Stimulated activated CD8-positive, alpha-beta memory T cell treated with anti-CD3 and anti-CD28 coated beads, Interleukin-15, amount 100 ng/mL, for 48 hours (primary cell): ENCODE results near the gene OR5K4.
"Not testable (repeated sequence)": the region's sequence is repeated elsewhere in the genome, so short reads cannot be mapped to it uniquely, and the experiment has no call there.

Experiments
- DNase-seq, 2 donors: peaks; one replicate each; pipeline ENCODE4 v3.0.0-alpha.2; 2020; ENCODE audit warnings: low read depth in 2 of 2

Gene OR5K4

DNA sequence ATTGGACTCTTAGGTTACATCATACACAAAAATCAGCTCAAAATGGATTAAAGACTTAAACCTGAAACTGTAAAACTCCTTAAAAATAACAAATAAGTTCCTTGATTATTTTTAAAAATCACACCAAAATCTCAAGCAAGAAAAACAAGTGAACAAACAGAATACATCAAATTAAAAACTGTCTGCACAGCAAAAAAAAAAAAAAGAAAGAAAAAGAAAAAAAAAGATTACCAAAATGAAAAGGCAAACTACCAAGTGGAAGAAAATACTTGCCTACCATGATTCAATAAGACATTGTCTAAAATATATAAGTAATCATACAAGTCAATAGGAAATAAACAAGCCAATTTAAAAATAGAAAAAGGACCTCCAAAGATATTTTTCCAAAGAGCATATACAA lies 17.5 kb downstream of the OR5K4 start:
- no peak for DNase-seq

DNA sequence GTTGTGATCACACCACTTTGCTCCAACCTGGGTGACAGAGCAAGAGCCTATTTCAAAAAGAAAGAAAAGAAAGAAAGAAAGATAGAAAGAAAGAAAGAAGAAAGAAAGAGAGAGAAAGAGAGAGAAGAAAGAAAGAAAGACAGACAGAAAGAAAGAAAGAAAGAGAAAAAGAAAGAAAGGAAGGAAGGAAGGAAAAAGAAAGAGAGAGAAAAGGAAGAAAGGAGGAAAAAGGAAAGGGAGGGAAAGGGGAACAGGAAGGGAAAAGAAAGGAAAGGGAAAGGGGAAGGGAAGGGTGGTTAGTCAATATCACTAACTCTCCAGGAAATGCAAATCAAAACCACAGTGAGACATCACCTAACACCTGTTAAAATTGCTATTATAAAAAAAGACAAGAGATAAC lies 18.2 kb downstream of the OR5K4 start:
- no peak for DNase-seq

DNA sequence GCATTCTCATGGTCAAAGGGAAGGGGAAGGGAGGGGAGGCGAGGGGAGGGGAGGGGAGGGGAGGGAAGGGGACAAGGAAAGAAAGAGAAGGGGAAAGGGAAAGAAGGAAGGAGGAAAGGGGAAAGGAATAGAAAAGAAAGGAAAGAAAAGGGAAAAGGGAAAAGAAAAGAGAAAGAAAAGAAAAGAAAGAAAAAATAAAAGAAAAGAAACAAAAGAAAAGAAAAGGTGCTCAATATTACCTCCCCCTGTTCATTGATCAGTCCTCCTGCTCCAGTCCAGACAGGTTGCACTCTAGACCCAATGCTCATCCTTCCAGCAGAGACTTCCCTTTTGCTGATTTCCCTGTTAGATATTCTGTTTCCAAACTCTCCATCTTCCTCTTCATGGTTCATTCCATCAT lies 18.8 kb downstream of the OR5K4 start:
- DNase-seq, result no peak

DNA sequence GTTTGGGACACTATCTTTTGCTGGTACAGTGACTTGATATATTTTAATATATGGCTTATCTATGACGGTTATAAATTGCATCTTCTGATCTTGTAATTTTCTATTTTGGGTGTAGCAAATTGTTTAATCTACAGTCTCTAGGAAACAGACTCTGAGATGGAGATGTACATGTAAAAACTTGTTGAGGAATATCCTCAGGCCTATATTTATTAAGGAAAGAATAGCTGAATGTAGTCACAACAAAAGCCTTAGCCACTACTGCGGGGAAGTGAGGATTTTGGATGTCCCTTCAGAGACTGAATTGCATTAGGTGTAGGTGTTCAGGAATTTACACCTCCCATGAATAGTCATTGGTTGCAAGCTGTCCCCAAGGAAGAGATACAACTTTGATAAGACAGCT lies 23.0 kb downstream of the OR5K4 start:
- no peak for DNase-seq

DNA sequence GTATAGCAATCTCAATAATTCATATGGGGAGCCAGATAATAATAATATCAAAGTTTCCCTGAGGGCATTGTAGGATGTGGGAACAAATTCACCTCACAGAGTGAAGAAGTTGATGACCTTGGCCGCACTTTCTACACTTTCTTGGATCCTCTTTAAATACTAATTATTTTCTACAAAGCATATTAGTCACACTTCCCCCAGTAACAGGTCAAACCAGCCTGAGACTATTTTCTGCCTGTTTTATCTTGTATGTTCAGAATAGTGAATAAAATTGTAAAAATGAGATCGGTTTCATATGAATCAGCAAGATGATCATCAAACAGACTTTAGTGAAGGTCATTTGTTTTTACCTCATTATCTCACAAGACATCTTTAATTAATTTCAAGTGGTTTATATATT lies 34.5 kb downstream of the OR5K4 start:
- DNase-seq, result no peak

DNA sequence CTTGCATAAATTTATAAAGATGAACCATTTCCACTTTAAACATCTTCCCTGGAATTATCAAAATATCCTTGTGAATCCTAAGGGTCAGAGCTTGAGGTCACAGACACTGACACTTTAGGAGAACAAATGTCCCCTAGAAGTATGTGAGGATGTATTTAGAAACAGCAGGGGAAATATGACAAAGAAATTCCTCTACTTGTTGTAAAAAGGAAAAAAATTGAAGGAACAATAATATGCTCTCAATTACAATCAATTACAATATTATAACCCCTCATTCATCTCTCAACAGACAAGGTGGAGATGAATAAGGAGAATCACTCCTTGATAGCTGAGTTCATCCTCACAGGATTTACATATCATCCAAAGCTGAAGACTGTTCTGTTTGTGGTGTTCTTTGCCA lies 36.7 kb downstream of the OR5K4 start, which contains the start of gene OR5K3:
Gene OR5K3 (plus strand): TSS at position 301 of the 400 bp plus-strand sequence. CDS start 0 bp downstream, at position 301.
- DNase-seq, result no peak

DNA sequence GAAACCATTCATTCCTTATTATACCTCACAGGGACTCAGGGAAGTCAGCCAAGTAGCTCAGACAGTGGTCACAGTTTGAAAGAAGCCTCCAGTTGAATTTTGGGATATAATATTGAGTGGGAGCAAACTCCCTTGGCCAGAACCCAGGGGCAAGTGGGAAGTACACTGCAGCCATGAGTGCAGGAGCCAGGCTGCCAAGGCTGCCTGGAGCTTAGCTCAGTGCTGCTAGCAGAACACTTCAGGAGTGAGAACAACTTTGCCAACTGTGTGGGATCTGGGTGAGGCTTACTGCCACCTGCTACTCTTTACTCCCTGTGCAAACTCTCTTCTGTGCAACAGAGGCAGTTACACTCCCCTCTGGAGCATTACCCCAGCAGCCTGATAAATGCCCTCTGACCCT lies 41.4 kb downstream of the OR5K4 start:
- no peak for DNase-seq

DNA sequence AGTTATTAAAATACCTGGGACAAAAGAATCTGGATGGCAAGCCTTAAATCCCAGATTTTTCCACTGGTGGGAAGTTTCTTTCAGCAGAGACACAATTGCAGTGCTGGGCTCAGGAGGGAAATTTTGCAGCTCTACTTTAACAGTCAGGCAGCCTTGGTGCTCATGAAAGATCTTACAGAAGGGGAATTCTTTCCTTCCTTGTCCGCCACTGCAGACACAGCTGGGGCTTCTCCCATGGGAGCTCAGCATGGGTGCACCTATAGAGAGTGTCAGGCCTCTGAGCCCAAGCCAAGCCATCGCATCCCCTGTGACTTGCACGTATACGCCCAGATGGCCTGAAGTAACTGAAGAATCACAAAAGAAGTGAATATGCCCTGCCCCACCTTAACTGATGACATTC lies 42.8 kb downstream of the OR5K4 start:
- DNase-seq, result not testable (repeated sequence)

DNA sequence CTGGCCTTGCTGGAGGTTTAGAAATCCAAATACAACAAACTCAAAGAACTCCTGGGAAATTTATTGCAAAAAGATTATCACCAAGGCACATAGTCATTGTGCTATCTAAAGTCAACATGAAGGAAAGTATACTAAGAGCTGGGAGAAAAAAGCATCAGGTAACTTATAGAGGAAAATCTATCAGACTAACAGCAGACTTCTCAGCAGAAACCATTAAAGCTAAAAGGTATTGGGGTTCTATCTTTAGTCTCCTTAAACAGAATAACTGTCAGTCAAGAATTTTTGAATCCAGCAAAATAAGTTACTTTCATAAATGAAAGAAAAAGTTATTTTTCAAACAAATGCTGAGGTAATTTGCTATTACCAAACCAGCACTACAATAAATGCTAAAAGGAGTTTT lies 44.9 kb downstream of the OR5K4 start:
- no peak for DNase-seq

DNA sequence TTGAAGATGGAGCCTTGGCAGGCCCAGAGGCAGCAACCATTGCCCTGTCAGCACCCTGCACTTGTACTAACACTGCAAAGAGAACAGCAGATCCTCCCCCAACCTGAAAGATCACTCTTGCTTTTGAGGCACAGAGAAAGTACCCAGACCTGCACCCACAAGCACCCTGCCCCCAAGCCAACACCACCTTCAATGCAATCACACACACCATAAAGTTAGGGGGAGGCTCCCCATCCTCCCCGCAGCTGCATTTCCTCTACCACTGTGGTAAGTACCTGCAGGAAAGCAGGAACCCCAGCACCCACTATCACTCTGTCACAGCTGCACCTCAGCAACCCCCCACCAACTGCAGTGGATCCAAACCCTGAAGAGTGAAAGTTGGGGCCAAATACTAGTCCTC lies 48.9 kb downstream of the OR5K4 start:
- no peak for DNase-seq

DNA sequence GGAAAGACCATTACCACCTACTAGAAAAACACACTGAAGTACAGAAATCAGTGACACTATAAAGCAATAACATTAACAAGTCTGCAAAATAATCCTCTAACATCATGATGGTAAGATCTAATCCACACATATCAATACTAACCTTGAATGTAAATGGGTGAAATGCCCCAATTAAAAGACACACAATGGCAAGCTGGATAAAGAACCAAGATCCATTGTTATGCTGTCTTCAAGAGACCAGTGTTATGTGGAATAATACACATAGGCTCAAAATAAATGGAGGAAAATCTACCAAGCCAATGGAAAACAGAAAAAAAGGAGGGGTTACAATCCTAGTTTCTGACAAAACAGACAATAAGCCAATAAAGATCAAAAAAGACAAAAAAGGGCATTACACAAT lies 50.4 kb downstream of the OR5K4 start:
- DNase-seq, result no peak
